ENCODE measurements around the gene HS3ST3B1.

HS3ST3B1 gene

DNA sequence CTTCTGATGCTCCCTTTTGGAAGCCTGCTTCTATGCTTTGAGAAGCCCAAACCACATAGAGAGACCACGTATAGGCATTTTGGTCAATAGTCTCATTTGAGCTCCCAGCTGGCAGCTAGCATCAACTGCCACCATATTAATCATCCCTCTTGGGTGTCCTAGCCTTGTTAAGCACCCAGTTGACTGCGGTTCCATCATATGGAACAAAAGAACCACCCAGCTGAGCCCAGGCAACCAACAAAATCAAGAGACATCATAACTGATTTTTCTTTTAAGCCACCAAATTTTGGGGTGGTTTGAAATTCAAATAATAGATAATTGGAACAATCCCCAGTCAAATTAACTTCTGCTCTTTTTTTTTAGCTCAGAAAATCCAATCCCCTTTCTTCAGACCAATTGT lies 53.9 kb downstream of the HS3ST3B1 start:
- no peak for DNase-seq (ENCODE audit: low read depth, low spot score)

DNA sequence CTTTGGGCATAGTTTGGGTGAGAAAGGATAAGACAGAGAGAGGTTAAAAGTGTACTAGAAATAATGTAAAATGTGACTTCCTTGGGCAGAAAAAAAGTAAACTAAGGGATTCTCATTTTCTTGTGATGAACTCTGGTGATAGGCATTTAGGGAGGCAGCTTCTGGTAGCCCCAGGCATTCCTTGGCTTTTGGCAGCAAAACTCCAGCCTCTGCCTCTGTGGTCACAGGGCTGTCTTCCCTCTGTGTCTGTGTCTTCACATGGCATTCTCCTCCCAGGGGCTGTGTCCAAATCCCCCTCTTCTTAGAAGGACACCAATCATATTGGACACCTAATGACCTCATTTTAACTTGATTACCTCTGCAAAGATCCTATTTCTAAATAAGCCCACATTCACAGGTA lies 54.7 kb downstream of the HS3ST3B1 start:
- no peak for DNase-seq (ENCODE audit: low read depth, low spot score)

DNA sequence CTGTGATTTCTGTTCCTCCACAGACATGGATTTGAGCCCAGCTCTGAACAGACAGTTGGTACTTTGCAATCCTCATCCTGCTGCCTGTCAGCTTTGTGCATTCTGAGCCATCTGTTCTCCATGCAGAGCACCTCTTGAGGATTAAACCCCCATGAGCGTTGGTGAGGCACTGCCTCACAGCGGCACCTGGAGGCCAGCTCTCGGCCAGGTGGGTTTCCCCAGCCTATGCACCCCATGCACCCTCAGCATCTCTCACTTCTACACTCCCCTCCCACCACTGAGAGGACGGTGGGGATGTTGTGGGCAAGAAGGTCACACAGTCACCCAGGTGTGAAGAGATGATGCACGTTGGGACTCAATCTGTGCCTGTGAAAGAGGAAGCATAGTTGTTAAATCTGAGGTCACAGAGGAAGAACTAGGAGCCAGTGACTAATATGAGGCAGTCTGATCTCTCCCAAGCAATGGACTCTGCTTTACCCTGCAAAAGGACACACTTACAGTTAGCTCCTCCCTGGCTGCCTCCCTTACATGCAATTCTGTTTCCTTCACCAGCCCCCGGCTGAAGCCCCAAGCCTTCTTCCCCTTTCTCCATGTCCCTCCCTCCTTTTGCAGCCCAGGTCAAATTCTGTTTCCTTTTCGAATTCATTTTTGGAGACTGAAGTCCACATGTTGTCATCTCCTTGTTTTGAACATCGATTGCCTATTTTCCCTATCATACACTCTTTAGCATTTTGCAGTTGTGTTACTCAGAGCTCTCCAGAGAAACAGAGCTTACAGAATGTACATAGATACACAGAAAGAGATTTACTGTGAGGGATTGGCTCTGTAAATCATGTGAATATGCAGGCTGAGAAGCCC lies 58.5 kb downstream of the HS3ST3B1 start:
- no peak for DNase-seq (ENCODE audit: low read depth, low spot score)

DNA sequence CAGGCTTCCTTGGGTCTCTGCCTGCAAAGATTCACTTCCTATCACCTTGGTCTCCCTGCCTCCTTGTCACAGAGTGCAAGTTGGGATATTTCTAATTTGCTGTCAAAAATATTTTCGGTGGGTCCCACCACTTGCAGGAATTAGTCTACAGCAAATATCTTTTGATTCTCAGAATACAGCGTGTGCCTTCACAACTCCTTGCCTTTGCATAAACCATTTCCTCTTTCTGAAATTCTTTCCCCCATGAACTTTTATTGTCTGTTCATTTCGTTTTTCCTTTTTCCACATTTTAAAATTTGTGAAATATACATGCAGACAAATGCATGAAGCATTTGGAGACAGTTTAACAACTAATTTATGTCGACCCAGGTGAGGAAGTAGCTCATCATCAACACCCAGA lies 60.0 kb downstream of the HS3ST3B1 start:
- DNase-seq (ENCODE audit: low read depth, low spot score), result no peak

DNA sequence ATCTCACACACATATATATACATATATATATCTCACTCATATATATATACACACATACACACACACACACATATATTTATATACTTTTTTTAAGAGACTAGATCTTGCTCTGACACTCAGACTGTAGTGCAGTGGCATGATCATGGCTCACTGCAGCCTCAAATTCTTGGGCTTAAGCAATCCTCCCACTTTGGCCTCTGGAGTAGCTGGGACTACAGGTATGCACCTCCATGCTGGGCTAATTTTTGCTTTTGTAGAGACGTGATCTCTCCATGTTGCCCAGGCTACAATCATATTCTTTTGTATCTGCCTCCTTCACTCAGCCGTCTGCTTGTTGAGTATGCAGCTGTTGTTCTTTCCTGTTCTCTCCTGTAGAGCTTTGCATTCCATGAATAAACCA lies 60.6 kb downstream of the HS3ST3B1 start:
- DNase-seq (ENCODE audit: low read depth, low spot score), result no peak

DNA sequence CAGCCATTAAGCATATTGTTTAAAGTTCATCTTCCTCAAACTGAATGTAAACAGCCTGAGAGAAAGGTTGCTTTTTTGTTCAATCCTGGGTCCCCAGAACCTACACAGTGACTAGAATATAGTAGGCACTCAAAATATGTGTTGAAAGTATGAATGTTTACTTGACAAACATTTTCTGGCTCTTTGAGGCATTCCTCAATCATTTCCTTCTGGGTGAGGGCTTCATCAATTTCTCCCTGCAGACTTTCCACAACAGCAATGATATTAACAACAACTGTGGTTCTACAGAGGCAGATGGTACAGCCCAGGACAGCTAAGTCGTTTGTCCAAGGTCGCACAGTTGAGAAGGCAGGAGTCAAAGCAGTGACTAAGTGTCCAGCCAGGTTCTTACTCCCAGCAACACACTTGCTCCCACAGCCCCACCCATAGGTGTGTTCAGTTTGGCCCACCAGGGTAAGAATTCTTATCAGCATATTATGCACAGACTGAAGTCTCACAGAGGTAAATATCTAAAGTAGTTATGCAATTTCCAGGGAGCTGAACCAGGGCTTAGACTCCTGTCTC lies 61.1 kb downstream of the HS3ST3B1 start:
- no peak for DNase-seq (ENCODE audit: low read depth, low spot score)

DNA sequence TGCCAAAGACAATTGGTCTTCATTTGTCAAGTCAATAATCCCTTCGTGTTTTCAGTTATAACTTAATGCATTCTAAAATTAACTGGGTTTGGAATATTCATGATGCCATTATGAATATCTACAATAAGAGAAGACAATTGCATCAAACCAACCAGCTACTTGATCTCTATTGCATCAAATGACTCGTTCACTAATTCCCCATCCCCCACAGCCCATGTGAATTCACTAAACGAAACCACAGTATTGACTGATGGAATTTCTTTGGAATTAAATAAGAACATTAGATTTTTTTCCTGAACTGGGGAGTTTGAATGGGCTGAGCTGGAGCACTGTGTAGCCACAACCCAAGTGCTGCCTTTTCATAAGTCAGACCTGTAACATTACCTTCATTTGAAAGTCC lies 65.3 kb downstream of the HS3ST3B1 start:
- no peak for DNase-seq (ENCODE audit: low read depth, low spot score)

DNA sequence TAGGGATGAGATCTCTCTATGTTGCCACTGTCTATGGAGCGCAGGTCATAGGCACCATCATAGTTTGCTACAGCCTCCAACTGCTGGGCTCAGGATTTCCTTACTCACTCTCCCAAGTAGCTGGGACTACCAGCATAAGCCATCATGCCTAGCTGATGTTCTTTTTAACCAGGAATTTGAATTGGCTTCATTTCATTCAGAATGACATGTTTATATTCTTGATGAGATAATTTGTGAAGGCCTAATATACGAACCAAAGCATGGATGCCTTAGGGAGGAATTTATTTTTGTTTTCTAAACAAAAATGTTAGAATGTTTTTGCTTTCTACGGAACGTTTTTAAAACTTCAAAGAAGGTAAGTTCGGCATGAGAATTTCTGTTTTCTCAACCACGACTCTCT lies 71.6 kb downstream of the HS3ST3B1 start:
- no peak for DNase-seq (ENCODE audit: low read depth, low spot score)

DNA sequence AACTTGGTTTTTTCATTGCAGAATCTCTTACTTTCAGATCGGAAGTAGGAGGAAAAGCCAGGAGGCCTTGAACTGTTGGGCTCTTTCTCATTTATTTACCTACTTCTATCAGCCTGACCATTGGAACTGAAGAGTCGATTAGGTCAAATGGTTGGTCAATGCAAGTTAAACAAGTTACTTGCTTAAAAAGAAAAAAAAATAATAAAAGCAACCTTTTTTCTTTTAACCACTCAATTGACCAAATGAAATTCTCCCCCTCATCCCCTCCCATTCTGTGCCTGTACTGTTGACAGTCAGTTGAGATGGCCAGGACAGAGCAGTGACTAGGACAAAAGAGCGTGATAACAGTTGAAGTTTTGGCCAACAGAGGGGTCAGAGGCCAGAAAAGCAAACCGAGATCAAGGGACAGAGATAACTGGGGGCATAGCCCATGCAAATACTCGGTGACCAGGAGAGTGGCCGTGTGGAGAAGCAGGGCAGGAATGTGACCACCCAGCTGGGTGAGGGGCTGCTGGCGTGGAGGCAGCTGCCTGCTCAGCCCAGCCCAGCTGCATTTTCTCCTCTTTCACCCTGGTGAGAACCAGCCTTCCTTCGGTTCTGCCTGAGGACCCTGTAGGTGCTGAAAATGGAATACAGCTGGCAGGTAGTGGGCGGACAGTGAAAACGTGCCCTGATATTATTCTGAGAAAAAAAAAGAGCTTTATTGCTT lies 72.2 kb downstream of the HS3ST3B1 start:
- DNase-seq (ENCODE audit: low read depth, low spot score), result no peak

DNA sequence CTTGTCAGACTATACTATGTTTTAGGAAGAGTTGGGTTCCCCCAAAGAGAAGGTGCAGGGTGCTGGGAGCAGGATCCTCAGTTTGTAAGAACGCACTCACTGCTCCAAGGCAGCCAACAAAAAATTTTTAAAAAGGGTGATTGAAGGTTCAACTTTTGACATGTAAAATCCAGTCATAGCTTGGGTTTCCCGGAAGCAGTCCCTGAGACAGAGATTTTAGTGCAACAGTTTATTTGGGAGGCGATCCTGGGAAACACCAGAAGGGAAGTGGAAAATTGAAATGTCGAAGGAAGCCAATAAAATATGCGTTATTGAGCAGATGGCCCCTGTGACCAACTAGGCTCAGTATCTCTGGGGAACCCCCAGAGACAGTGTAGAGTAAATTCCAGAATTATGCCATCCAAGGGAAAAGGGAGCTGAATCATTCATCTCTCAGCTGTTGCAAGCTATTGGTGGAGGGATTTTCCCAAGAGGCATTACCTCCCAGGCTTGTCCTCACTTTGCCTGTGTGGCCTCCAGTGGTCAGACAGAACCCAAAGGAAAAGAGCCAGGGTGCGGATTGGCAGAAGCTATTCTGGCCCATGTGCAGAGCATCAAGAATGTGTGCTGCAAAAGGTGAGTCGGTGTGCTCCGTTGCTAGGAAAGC lies 72.9 kb downstream of the HS3ST3B1 start:
- no peak for DNase-seq (ENCODE audit: low read depth, low spot score)

DNA sequence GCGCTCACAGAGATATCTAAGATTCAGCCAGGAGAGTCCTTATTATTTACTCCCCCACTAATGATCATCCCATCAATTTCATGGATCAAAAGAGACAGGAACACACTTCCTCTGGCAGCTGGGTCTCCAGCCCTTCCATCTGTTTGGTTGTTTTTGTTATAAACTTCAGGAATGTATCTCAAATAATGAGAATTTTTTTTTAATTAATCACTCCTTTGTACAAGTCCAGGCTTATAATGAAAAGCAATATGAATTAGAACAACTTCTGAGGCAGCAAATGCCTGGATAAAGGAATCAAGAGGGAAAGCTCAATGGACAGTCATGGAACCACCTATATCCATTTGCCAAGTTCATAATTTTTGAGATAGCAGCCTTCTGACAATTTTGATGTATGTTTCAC lies 73.4 kb downstream of the HS3ST3B1 start:
- no peak for DNase-seq (ENCODE audit: low read depth, low spot score)

DNA sequence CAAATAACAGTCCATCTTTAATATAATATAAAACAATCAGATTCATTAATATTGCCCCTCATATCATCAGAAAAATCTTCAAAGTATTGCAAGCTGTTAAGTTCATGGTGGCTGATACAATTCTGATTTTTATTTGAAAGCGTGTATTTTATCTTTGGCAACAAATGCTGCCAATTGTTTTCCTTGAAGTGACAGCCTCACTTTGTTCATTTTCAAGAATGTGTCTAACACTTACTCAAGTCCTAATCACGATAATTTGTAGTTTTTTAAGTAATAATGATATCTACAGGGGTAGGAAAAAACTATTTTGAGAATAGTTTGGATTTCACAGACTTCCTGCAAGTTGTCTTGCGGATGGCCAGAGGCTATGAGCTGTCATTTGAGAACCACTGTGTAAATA lies 75.8 kb downstream of the HS3ST3B1 start:
- no peak for DNase-seq (ENCODE audit: low read depth, low spot score)

DNA sequence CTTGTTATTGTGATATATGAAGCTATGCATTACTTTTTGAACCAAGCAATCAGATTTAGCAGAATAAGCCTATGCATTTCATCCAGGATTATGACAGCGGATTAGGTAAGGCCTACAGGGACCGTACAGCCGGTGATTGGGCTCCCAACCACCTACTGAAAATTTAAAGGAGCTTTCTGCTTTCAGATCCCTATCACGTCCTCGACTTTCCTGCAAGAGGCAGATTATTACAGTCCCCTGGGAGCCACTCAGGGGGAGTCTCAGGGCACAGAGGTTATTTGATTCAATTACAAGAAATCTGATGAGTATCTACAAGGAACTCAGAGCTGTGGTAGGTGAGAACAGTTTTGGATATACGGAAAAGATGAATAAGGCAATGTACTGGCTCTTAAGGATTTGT lies 80.7 kb downstream of the HS3ST3B1 start:
- DNase-seq (ENCODE audit: low read depth, low spot score), result no peak

DNA sequence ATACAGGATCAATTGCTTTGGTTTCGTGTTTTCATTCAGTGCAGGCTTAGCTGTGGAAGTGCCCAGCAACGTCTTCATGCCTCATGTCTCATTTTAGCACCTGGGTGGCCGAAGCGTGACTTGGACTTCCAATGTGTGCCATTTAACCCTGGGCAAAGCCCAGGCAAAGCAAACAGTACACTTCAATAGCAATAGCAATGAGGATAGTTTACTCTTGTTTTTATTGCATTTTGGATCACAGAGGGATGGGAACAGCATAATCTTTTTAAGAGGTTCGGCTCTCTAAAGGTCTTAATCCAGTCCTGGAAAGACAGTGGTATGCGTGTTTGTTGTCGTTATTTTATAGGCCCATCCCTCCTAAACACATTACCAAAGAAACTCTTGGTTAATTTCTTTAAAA lies 86.2 kb downstream of the HS3ST3B1 start:
- no peak for DNase-seq (ENCODE audit: low read depth, low spot score)

DNA sequence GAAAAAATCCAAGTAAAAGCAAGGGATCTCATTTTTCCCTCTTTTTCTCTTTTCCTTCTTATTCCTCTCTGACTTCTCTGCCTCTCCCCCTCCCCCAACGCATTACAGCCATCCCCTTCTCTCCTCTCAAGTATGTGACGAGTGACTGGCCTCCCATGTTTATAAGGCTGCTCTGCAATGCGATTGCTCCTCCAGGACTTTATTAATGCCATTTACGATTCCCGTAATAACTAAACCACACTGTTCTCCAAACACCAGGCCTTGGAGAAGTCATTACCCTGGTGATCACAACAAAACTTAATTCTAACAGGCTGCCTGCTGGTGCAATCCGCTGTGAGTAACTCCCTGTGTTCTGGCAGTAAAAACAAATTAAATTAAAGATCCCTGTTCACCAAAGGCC lies 88.8 kb downstream of the HS3ST3B1 start:
- no peak for DNase-seq (ENCODE audit: low read depth, low spot score)

DNA sequence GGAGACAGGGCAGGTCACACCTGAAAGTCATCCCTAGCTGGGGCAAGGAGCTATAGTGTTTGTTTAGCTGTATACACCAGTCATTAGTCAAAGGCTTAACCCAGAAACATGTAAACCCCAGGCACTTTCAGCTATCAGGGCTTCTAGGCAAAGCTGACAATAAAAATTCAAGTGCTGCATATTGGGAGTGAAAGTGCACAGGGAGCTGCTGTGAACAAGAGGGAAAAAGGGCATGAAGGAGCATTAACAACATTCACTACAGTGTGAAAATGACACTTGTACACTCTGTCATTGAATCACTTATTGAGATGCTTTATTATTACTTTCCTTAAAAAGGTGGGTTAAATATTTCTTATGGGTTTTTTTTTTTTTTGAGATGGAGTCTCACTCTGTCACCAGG lies 92.8 kb downstream of the HS3ST3B1 start:
- no peak for DNase-seq (ENCODE audit: low read depth, low spot score)

DNA sequence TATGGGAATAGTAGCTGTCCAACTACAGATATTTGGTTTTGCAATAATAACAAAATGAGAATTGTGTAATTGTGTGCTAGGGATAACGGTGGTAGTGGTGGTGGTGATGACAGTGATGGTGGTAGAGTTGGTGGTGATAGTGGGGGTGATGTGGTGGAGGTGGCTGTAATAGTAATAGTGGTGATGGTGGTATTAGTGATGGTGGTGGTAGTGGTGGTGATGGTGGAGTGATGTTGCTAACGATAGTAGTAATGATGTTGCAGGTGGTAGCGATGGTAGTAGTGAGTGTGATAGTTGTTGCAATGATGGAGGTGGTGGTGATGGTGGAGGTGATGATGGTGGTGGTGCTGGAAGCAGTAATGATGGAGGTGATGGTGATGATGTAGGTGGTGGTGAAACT lies 94.4 kb downstream of the HS3ST3B1 start:
- no peak for DNase-seq (ENCODE audit: low read depth, low spot score)

DNA sequence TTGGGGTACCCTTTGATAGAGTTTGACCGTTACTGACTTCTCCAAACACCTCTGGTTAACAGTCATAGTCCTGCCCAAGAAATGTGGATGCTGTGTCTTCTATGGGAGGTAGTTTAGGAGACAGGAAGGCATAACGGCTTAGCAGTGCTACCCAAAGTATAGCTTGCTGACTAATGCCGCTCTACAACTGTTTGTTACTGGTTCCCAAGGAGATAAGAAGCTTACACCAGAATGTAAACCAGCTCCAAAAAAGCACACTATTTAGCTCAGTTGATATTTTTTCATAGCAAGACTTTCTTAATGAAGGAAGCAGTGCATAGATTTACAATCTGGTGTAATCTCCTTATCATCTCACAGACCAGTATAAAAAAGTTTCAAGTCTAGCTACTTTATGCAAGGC lies 95.7 kb downstream of the HS3ST3B1 start:
- DNase-seq (ENCODE audit: low read depth, low spot score), result no peak

DNA sequence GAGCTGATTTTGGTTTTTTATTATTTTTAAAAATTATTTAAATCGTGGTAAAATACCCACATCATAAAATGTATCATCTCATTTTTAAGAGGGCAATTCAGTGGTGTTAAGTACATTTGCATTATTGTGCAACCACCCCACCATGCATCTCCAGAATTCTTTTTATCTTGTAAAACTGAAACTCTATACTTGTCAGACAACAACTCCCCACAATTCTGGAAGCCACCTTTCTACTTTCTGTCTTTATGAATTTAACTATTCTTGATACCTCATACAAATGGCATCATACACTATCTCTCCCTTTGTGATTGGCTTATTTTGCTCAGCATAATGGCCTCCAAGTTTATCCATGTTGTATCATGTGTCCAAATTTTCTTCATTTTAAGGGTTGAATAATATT lies 97.9 kb downstream of the HS3ST3B1 start:
- no peak for DNase-seq (ENCODE audit: low read depth, low spot score)

Measured in brain pericyte (primary cell).